Body of pancreas (tissue), 4 donors: ENCODE data around the gene DNM2.

ENCODE experiments used
- CTCF ChIP-seq, 7 experiments: fragments of 450-650 bp in 4 of 7; fragments of 200-600 bp in 3 of 7; sonication (generic) in 3 of 7; IDR thresholded peaks; one replicate each; pipeline ENCODE4 v1.5.1; 2016 to 2019; ENCODE audit warnings: antibody characterized with exemption in 7 of 7
- POLR2A ChIP-seq, 3 donors: fragments of 450-650 bp; IDR thresholded peaks; one replicate each; pipeline ENCODE4 v1.6.1; 2016; ENCODE audit warnings: antibody characterized with exemption in 3 of 3, mild to moderate bottlenecking in 2 of 3

- TF ChIP-seq CTCF (IDR thresholded peaks at IDR 0.05) (no peak), POLR2A (IDR thresholded peaks at IDR 0.05) (no peak)
Measured at GRCh38 chr19:10850631-10851030, 132.8 kb downstream of the DNM2 start.
